ENCODE data around the gene MYRF. TPM values are rescaled to one million over a fixed set of nuclear protein-coding genes. Genes with fewer than 3 reads are reported as not detected.

Gene MYRF
- total and polyA plus RNA-seq, 2 donors (not counting 1 experiment from before 2014, with no cell fraction given), result 0.27 to 0.34 TPM

- H3K27me3 Mint-ChIP-seq, result peaks cover 7% of the 10 kb centered on the region
- no peaks in the 10 kb centered on the region for H3K27me3 ChIP-seq (replicated peaks in 1 of 4; ENCODE audit: control extremely low read depth in 1 of 4, control insufficient read depth in 3 of 4, insufficient read depth in 4 of 4, low read length in 3 of 4)
- no peaks in the 10 kb centered on the region for H3K36me3 ChIP-seq (replicated peaks in 1 of 2; ENCODE audit: control extremely low read depth in 1 of 2, control insufficient read depth in 1 of 2, extremely low read depth in 1 of 2, insufficient read depth in 2 of 2, low read length in 1 of 2)
- H3K4me3 Mint-ChIP-seq, result no peak overlapping the region
- no peak overlapping the region for H3K27ac ChIP-seq (ENCODE audit: low read length in 2 of 2)
- no peak overlapping the region for H3K4me3 ChIP-seq (ENCODE audit: control extremely low read depth in 1 of 5, extremely low read depth in 1 of 5, insufficient read depth in 1 of 5, low read depth in 2 of 5, low read length in 4 of 5)
- H3K9me3 Mint-ChIP-seq (ENCODE audit: insufficient read depth), result no peaks in the 10 kb centered on the region
- no peaks in the 10 kb centered on the region for H3K79me2 ChIP-seq (ENCODE audit: control insufficient read depth, insufficient read depth, low read length)
- no peaks in the 10 kb centered on the region for H3K4me1 ChIP-seq (ENCODE audit: control insufficient read depth in 2 of 2, insufficient read depth in 2 of 2, low read length in 2 of 2)
- H2AFZ ChIP-seq (ENCODE audit: insufficient read depth, low read depth, low read length, poor library complexity, severe bottlenecking), result no peak overlapping the region
- H3K9me3 ChIP-seq (ENCODE audit: control extremely low read depth in 1 of 3, control insufficient read depth in 2 of 3, insufficient read depth in 1 of 3, low read length in 2 of 3), result no peaks in the 10 kb centered on the region
- no peaks in the 10 kb centered on the region for H4K20me1 ChIP-seq (ENCODE audit: control insufficient read depth, insufficient read depth, low read length, poor library complexity, severe bottlenecking)
- no peak overlapping the region for H3K9ac ChIP-seq (ENCODE audit: low read length)
- ChIA-PET CTCF (no interaction called here), POLR2A (no interaction called here)
- TF ChIP-seq CTCF (IDR thresholded peaks at IDR 0.05), result no peak
- TF ChIP-seq EZH2 (IDR thresholded peaks at IDR 0.05; ENCODE audit: borderline replicate concordance, insufficient read depth, low read depth, low read length, poor library complexity, severe bottlenecking), result no peak
- no peaks in the 10 kb centered on the region for H3K4me1 Mint-ChIP-seq
- intact Hi-C loops (cut with micrococcal nuclease), result no loop called here
- H3K4me2 ChIP-seq (replicated peaks; ENCODE audit: low read depth, low read length, poor library complexity, severe bottlenecking), result no peak overlapping the region
- DNase-seq (no peak), ATAC-seq (ENCODE audit: low read depth) (no peak)
- 71% methylated on average over 7 of the region's 15 CpGs for WGBS (ENCODE audit: insufficient coverage)
- no peak overlapping the region for H3K27ac Mint-ChIP-seq
These were observed 10.4 kb downstream of the MYRF start for GRCh38 chr11:61762798-61763197.

- no peak overlapping the region for H3K4me2 ChIP-seq (replicated peaks; ENCODE audit: low read depth, low read length, poor library complexity, severe bottlenecking)
- H4K20me1 ChIP-seq (ENCODE audit: control insufficient read depth, insufficient read depth, low read length, poor library complexity, severe bottlenecking), result no peaks in the 10 kb centered on the region
- no peaks in the 10 kb centered on the region for H3K4me1 ChIP-seq (ENCODE audit: control insufficient read depth in 2 of 2, insufficient read depth in 2 of 2, low read length in 2 of 2)
- ATAC-seq (ENCODE audit: low read depth) (no peak), DNase-seq (no peak)
- Mint-ChIP-seq H3K27ac (no peak overlapping the region), H3K4me3 (no peak overlapping the region), H3K9me3 (ENCODE audit: insufficient read depth) (no peaks in the 10 kb centered on the region), H3K4me1 (no peaks in the 10 kb centered on the region), H3K27me3 (peaks cover 7% of the 10 kb centered on the region)
- H3K27me3 ChIP-seq (replicated peaks in 1 of 4; ENCODE audit: control extremely low read depth in 1 of 4, control insufficient read depth in 3 of 4, insufficient read depth in 4 of 4, low read length in 3 of 4), result no peaks in the 10 kb centered on the region
- POLR2A ChIA-PET, result no interaction called here
- H3K9ac ChIP-seq (ENCODE audit: low read length), result no peak overlapping the region
- no peaks in the 10 kb centered on the region for H3K36me3 ChIP-seq (replicated peaks in 1 of 2; ENCODE audit: control extremely low read depth in 1 of 2, control insufficient read depth in 1 of 2, extremely low read depth in 1 of 2, insufficient read depth in 2 of 2, low read length in 1 of 2)
- H3K4me3 ChIP-seq (ENCODE audit: control extremely low read depth in 1 of 5, extremely low read depth in 1 of 5, insufficient read depth in 1 of 5, low read depth in 2 of 5, low read length in 4 of 5), result no peak overlapping the region
- no peaks in the 10 kb centered on the region for H3K9me3 ChIP-seq (ENCODE audit: control extremely low read depth in 1 of 3, control insufficient read depth in 2 of 3, insufficient read depth in 1 of 3, low read length in 2 of 3)
- H3K79me2 ChIP-seq (ENCODE audit: control insufficient read depth, insufficient read depth, low read length), result no peaks in the 10 kb centered on the region
- WGBS (ENCODE audit: insufficient coverage), result 90% methylated on average over 18 of the region's 23 CpGs
- TF ChIP-seq EZH2 (IDR thresholded peaks at IDR 0.05; ENCODE audit: borderline replicate concordance, insufficient read depth, low read depth, low read length, poor library complexity, severe bottlenecking) (no peak), CTCF (IDR thresholded peaks at IDR 0.05) (no peak)
- intact Hi-C loops (cut with micrococcal nuclease), result no loop called here
- CTCF ChIA-PET, result interaction anchor here (0.6 kb wide), 1 partner anchor 658 kb away, joined by 3 read pairs; no protein-coding TSS in a partner anchor
- no peak overlapping the region for H3K27ac ChIP-seq (ENCODE audit: low read length in 2 of 2)
- H2AFZ ChIP-seq (ENCODE audit: insufficient read depth, low read depth, low read length, poor library complexity, severe bottlenecking), result no peak overlapping the region
These were observed 11.6 kb downstream of the MYRF start for GRCh38 chr11:61763930-61764605.

Measured in B cell (primary cell).